HEK293T (cell line): ENCODE data around the gene SMPD3.

Experiments
- CTCF ChIA-PET: fragments of 350-600 bp; formaldehyde crosslinking; extraction: SDS; loops from one replicate; lab custom pipeline; 2021; ENCODE audit warnings: antibody characterized with exemption, inconsistent platforms; lab: Yijun Ruan, JAX
- POLR2A ChIA-PET: fragments of 350-600 bp; formaldehyde crosslinking; extraction: SDS; loops from one replicate; lab custom pipeline; 2020; ENCODE audit warnings: antibody characterized with exemption, inconsistent platforms; lab: Yijun Ruan, JAX
- DNase-seq: peaks from one replicate; pipeline ENCODE4 v3.0.0; 2012; ENCODE audit warnings: mixed read lengths; ENCODE audit errors: extremely low spot score
- ARNT ChIP-seq: fragments of 450-650 bp; IDR thresholded peaks from 2 replicates; pipeline ENCODE4 v1.6.1; 2017; ENCODE audit warnings: mild to moderate bottlenecking
- BHLHE40 ChIP-seq: fragments of 450-650 bp; IDR thresholded peaks from 2 replicates; pipeline ENCODE4 v1.6.1; 2016; ENCODE audit warnings: mild to moderate bottlenecking, moderate library complexity, borderline replicate concordance
- CTBP1 ChIP-seq: fragments of 450-650 bp; IDR thresholded peaks from 2 replicates; pipeline ENCODE4 v1.6.1; 2016; ENCODE audit warnings: borderline replicate concordance
- ELF4 ChIP-seq: fragments of 450-650 bp; IDR thresholded peaks from 2 replicates; pipeline ENCODE4 v1.6.1; 2017; ENCODE audit warnings: antibody characterized with exemption
- FOXA1 ChIP-seq: fragments of 450-650 bp; IDR thresholded peaks from 2 replicates; pipeline ENCODE4 v1.6.1; 2016; ENCODE audit warnings: mild to moderate bottlenecking
- FOXK2 ChIP-seq: fragments of 450-650 bp; IDR thresholded peaks from 2 replicates; pipeline ENCODE4 v1.6.1; 2016; ENCODE audit warnings: mild to moderate bottlenecking
- FOXM1 ChIP-seq: fragments of 450-650 bp; IDR thresholded peaks from 2 replicates; pipeline ENCODE4 v1.6.1; 2017; ENCODE audit warnings: mild to moderate bottlenecking, borderline replicate concordance
- HDGF ChIP-seq: fragments of 450-650 bp; IDR thresholded peaks from 2 replicates; pipeline ENCODE4 v1.6.1; 2017; ENCODE audit warnings: antibody characterized with exemption, borderline replicate concordance
- L3MBTL2 ChIP-seq: fragments of 450-650 bp; conservative IDR thresholded peaks from 2 replicates; pipeline ENCODE4 v1.6.1; 2016; ENCODE audit warnings: mild to moderate bottlenecking
- LEF1 ChIP-seq: fragments of 450-650 bp; IDR thresholded peaks from 2 replicates; pipeline ENCODE4 v1.6.1; 2017; ENCODE audit warnings: mild to moderate bottlenecking, borderline replicate concordance
- NFRKB ChIP-seq: fragments of 450-650 bp; IDR thresholded peaks from 2 replicates; pipeline ENCODE4 v1.6.1; 2016; ENCODE audit warnings: mild to moderate bottlenecking, moderate library complexity
- PKNOX1 ChIP-seq: fragments of 450-650 bp; IDR thresholded peaks from 2 replicates; pipeline ENCODE4 v1.6.1; 2016
- SP1 ChIP-seq: fragments of 450-650 bp; IDR thresholded peaks from 2 replicates; pipeline ENCODE4 v1.6.1; 2017
- SUZ12 ChIP-seq: fragments of 450-650 bp; IDR thresholded peaks from 2 replicates; pipeline ENCODE4 v1.6.1; 2016; ENCODE audit warnings: mild to moderate bottlenecking
- TARDBP ChIP-seq: fragments of 450-650 bp; IDR thresholded peaks from 2 replicates; pipeline ENCODE4 v1.6.1; 2016
- ZNF384 ChIP-seq: fragments of 450-650 bp; IDR thresholded peaks from 2 replicates; pipeline ENCODE4 v1.6.1; 2016

Gene SMPD3

DNA sequence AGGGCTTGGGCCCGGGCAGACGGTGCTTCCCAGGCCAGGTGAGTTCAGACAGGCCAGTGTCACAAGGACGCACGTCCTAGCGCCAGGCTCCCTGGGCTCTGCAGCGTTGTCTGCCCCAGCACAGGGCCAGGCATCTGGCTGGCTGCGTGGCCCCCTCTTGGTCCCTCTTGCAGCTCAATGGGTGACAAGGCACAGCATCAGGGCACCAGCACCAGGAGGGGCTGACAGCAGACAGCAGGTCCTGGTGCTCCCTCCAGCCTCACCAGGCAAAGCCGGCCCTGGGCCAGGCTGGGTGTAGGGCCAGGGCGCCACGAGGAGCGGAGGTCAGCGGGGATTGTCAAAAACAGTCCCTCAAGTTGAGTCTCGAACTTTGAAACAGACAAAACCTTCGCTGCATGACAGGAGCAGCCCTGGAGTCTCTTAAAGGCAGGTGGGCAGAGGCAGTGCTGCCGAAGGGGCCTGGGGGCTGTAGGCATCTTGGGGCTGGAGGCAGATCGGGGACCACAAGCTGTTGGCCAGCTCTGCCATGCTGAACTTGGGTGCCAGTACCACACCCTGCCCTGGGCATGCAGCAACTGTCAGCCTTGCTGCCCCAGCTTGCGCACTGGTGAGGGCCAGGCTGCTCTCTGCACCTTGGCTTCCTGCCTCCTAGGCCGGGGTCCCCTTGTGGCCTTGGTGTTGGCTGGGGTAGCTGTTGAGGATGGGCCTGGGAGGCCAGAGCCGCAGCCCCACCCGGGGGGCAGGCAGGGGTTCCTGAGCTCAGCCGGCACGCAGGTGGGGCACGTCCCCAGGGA is 88.7 kb downstream of the SMPD3 start:
- POLR2A ChIA-PET, result interaction anchor here (1.4 kb wide), 1 partner anchor 49 kb away, joined by 6 read pairs; the partner anchor contains the start of genes PRMT7 and SLC7A6OS
- no peak for DNase-seq
- CTCF ChIA-PET, result no interaction called here
- TF ChIP-seq TARDBP, result no peak
- TF ChIP-seq FOXA1, result no peak
- TF ChIP-seq SP1, result no peak
- no peak for TF ChIP-seq L3MBTL2
- no peak for TF ChIP-seq ELF4
- TF ChIP-seq HDGF, result no peak
- TF ChIP-seq LEF1, result no peak
- TF ChIP-seq CTBP1, result no peak
- TF ChIP-seq FOXM1, result no peak
- no peak for TF ChIP-seq BHLHE40
- TF ChIP-seq ZNF384, result no peak
- TF ChIP-seq SUZ12, result no peak
- no peak for TF ChIP-seq FOXK2
- no peak for TF ChIP-seq ARNT

GRCh38 chr16:68358951-68359350 is 89.4 kb downstream of the SMPD3 start:
- ChIA-PET POLR2A (no interaction called here), CTCF (no interaction called here)
- no peak for DNase-seq
- TF ChIP-seq SP1 (no peak), CTBP1 (no peak), ARNT (no peak), FOXA1 (no peak), HDGF (no peak), FOXM1 (no peak), ELF4 (no peak), LEF1 (no peak), BHLHE40 (no peak), FOXK2 (no peak), ZNF384 (no peak), NFRKB (no peak), TARDBP (no peak)

DNA sequence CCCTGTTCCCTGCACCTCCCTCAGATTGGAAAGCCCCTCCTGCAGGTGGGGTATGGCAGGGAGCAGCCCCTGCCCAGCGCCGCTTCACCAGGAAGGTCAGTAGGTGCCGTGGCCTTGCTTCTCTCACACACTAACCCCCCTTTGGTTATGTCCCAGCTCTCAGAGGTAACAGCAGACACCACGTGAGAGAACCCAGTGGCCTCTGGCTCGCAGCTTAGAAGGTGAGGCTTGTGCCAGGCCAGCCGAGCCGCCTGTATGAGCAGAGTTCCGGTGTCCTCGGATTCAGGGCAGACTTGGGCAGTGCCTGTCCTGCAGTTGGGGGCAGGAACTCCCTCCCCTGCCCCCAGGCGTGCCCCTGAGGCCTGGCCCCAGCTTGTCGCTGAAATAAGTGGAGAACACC is 90.4 kb downstream of the SMPD3 start:
- CTCF ChIA-PET, result no interaction called here
- no peak for DNase-seq
- POLR2A ChIA-PET, result no interaction called here
- no peak for TF ChIP-seq SUZ12
- no peak for TF ChIP-seq FOXK2
- TF ChIP-seq SP1, result no peak
- TF ChIP-seq ZNF384, result no peak

DNA sequence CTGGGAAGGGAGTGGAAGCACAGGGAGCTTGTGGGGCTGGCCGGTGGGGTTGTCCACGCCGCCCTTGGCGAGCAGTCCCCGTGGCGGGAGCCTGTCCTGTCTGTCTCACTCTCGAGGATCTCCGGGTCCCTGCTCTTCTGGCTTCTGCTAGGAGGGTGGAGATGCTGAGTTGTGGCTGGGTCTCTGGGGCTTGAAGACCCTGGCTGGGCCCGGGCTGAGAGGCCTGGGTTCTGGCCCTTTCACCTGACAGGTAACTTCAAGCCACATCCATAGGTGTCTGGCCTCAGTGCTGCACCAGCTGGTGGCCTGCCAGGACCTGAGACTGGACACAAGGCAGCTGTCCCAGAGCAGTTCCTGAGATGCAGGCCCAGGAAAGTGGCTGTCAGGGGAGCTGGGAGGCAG is 90.8 kb downstream of the SMPD3 start:
- no peak for DNase-seq
- ChIA-PET CTCF (no interaction called here), POLR2A (no interaction called here)
- TF ChIP-seq NFRKB, result no peak
- no peak for TF ChIP-seq L3MBTL2
- TF ChIP-seq BHLHE40, result no peak
- TF ChIP-seq ARNT, result no peak
- no peak for TF ChIP-seq LEF1
- no peak for TF ChIP-seq PKNOX1
- no peak for TF ChIP-seq HDGF
- no peak for TF ChIP-seq SUZ12
- TF ChIP-seq TARDBP, result no peak
- no peak for TF ChIP-seq FOXM1
- TF ChIP-seq ZNF384, result no peak
- no peak for TF ChIP-seq FOXK2
- TF ChIP-seq CTBP1, result no peak
- TF ChIP-seq SP1, result no peak
- no peak for TF ChIP-seq ELF4
- no peak for TF ChIP-seq FOXA1

GRCh38 chr16:68356919-68357286 is 91.4 kb downstream of the SMPD3 start:
- CTCF ChIA-PET, result no interaction called here
- TF ChIP-seq TARDBP (no peak), HDGF (no peak), FOXA1 (no peak), FOXK2 (no peak), ARNT (no peak), L3MBTL2 (no peak), SP1 (no peak), FOXM1 (no peak), ZNF384 (no peak), PKNOX1 (no peak), LEF1 (no peak), BHLHE40 (no peak), SUZ12 (no peak)
- POLR2A ChIA-PET, result no interaction called here
- no peak for DNase-seq

DNA sequence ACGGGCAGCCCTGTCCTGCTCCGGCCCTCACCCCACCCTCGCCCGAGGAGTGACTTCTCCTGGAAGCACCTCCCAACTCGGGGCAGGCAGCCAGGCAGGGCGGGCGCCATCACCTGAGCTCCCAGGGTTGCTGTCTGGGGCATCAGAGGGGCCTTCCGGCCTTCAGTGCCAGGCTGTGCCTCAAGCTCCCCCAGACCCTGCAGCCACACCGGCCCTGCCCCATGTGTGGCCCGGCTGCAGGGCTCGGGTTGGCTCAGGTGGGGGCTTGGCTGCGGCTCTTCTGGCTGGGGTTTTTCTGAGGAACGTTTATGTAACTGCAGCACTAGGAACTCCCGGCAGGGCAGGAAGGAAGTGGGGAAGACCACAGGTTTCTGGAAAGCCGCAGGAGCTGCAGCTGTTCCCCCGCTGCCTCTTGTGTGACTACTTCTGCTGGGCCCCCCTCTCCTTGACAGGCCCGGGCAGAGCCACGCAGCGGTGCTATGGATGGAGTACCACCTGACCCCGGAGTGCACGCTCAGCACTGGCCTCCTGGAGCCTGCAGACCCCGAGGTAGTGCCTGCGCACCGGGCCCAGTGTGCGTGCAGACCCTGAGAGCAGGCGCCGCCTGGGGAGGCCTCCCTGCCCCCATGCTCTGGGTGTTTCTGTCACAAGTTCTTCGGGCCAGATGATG is 91.9 kb downstream of the SMPD3 start:
- TF ChIP-seq PKNOX1 (no peak), FOXK2 (no peak), SP1 (no peak), FOXM1 (no peak)
- POLR2A ChIA-PET, result no interaction called here
- CTCF ChIA-PET, result interaction anchor here (1.8 kb wide), 1 partner anchor 8 kb away, joined by 7 read pairs; no protein-coding TSS in a partner anchor
- no peak for DNase-seq
